Measurements from ENCODE around the gene GATC. TPM values are rescaled to one million over a fixed set of nuclear protein-coding genes. Genes with fewer than 3 reads are reported as not detected.

Gene GATC, protein sequence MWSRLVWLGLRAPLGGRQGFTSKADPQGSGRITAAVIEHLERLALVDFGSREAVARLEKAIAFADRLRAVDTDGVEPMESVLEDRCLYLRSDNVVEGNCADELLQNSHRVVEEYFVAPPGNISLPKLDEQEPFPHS
- total RNA-seq = 12.3 and 13.8 TPM in 2 replicates
- 10.0 TPM for polyA plus RNA-seq (2012)

DNA sequence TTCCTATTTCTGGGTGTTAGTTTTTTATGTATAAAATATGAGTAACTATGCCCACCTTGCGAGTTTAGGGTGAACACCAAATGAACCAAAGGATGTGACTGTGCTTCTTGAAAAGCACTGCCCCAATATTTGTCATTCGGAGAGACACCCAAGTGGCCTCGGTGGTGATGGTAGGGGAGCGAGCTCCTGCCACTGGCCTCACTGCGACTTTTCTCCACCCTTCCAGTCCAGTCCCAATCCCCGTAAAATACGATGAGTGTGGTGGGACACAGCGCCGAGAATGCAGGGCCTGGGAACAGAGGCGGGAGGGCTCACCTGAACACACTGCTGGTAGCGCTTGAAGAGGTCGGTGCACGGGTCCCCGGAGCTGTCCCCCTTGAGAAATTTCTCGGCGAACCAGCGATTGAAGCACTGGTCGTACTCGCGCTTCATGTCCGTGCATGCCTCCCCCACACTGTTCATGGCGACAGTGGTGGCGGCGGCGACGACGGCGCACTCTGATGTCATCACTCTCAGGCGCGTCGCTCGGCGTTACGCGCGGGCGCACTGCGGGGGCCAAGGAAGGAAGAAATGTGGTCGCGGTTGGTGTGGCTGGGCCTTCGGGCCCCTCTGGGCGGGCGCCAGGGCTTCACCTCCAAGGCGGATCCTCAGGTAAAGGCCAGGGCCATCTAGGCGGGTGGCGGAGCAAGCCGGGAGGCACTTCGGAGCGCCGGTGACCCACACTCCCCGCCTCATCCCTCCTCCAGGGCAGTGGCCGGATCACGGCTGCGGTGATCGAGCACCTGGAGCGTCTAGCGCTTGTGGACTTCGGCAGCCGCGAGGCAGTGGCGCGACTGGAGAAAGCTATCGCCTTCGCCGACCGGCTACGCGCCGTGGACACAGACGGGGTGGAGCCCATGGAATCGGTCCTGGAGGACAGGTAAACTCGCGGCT lies at the start of gene GATC, which contains the start of gene TRIAP1:
Gene GATC (plus strand): TSS at position 534 of the 933 bp plus-strand sequence. CDS start 37 bp downstream, at position 571.
Gene TRIAP1 (minus strand): TSS at position 474 of the 933 bp plus-strand sequence. CDS start 12 bp downstream, at position 462.
- DNase-seq (ENCODE audit: low read depth) = peak; percentile 82

- no peak for DNase-seq (ENCODE audit: low read depth)
Observed at GRCh38 chr12:120397824-120398540, 48.3 kb upstream of the GATC start.

GRCh38 chr12:120399531-120399930 lies 46.7 kb upstream of the GATC start:
- DNase-seq (ENCODE audit: low read depth) = no peak

GRCh38 chr12:120402217-120402616 lies 44.0 kb upstream of the GATC start:
- DNase-seq (ENCODE audit: low read depth) = no peak

DNA sequence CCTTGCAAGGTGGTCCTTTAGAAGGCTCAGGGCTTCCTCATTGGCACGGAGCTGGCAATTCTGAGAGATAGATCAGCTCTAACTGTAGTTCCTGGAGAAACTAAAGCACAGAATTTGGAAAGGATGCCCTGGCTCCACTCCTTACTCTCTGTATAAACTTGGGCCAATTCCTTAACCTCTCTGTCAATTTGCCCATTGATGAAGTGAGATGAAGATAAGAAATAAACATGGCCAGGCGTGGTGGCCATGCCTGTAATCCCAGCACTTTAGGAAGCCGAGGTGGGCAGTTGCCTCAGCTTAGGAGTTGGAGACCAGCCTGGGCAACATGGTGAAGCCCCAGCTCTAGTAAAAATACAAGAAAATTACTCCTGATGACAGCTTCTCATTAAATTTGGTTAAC lies 42.4 kb upstream of the GATC start:
- no peak for DNase-seq (ENCODE audit: low read depth)

DNA sequence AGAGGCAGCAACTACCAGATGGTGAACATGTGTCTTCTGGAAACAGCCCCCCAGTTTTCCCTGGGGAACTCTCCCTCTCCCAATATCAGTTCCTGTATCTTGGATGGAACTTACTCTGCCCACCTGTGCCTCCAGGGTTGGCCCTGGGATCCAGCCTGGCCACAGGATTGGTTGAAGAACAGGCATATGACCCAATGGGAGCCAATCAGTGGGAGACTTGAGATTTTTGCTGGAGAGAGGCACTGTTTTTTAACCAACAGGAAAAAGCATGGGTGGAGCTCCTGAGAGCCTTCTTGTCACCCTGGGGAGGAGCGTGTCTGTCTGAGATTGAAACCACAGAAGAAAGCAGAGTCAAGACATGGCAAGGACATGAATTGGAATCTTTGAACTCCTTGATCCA lies 42.0 kb upstream of the GATC start:
- DNase-seq (ENCODE audit: low read depth) = no peak

DNA sequence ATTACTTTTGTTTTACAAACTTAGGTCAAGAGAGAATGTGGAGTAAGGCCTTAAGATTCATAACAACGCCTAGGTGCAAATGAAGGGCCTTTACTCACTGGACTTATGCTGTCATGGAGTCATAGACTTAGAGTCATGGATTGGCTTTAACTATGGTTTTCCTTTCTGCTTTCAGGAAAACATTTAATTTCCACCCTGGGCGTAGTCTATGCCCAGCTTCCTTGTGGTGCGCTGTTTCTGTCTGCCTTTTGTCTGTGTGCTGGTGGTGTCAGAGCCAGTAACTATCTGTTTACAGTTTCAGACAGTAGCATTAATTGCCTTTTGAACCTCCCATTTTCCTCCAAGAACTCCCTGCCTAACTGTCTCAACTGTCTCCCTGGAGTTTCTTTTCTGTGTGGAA lies 40.2 kb upstream of the GATC start:
- DNase-seq (ENCODE audit: low read depth) = no peak

DNA sequence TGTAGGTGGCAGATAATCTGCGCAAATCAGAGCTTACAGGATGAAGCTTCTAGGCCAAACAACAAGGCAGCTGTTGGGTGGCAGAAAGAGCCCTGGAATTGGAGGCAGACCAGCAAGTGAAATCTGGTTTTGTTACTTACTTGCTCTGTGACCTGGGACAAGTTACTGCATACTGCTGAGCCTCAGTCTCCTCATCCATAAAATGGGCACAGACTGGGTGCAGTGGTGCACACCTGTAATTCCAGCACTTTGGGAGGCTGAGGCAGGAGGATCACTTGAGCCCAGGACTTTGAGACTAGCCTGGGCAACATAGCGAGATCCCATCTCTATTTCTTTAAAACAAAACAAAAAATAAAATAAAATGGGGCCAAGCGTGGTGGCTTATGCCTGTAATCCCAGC lies 39.7 kb upstream of the GATC start:
- no peak for DNase-seq (ENCODE audit: low read depth)

DNA sequence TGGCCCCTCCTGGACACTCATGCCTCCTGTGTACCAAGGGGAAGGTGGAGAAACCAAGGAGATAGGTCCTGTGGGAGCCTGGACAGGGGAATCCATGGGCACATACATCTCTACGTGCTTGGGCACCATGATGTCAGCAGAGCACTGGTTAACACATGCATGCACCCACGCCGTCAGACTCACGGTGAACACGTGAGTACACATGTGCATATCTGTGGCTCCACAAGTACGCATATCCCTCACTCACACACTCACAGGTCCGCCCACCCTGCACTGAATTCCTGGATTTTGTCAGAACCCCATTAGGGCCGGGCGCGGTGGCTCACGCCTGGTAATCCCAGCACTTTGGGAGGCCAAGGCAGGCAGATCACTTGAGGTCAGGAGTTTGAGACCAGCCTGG lies 37.5 kb upstream of the GATC start:
- DNase-seq (ENCODE audit: low read depth) = no peak

- no peak for DNase-seq (ENCODE audit: low read depth)
Observed at GRCh38 chr12:120412421-120412820, 33.8 kb upstream of the GATC start.

- DNase-seq (ENCODE audit: low read depth) = no peak
Observed at GRCh38 chr12:120413901-120414695, 32.1 kb upstream of the GATC start.

DNA sequence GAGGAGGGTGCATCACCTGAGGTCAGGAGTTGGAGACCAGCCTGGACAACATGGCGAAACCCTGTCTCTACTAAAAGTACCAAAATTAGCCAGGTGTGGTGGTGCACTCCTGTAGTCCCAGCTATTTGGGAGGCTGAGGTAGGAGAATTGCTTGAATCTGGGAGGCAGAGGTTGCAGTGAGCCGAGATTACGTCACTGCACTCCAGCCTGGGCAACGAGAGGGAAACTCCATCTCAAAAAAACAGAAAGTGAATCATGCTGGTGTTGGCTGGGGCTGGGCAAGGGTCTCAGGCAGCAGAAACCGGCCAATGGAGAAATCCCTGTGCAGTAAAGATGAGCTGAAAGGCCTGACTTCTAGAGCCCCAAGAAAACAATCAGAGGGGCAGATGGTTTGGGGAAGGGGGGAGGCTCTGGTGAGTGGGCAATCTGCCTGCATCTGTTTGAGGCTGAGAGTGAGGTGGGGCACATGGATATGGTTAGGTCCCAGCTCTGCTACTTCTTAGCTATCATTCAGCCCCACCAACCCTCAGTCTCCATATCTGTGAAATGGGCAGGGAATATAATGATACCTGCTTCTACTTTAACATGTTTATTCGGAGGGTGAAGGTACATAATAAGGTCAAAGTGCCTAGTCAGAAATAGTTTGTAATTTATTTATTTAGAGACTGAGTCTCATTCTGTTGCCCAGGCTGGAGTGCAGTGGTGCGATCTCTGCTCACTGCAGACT lies 29.6 kb upstream of the GATC start:
- no peak for DNase-seq (ENCODE audit: low read depth)

DNA sequence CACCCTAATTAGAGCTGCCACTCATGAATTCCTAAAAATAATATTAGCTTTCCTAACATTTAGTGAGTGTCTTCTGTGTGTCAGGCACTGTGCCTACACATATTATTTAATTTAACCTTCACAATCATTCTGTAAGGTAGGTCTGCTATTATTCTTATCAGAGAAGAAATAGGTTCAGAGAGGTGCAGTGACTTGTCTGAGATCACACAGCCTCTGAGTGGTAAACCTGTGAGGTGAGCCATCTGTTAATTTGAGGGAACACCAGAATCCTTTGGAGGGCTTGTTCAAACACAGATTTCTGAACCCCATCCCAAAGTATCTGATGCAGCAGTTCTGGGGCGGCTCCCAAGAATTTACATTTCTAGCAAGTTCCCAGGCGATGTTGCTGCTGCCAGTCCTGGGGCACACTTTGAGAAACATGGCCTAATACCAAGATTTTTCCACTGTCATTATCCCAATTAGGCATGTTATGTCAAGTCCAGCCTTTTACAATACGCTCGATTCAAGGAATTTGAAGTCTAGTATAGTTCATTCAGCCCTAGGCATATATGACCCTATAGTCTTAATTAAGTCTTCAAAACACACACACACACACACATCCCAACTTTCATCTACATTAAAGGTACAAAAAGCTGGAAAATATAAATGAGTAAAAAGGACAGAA lies 28.2 kb upstream of the GATC start:
- DNase-seq (ENCODE audit: low read depth) = no peak

- DNase-seq (ENCODE audit: low read depth) = no peak
Observed at GRCh38 chr12:120421701-120422100, 24.5 kb upstream of the GATC start.

GRCh38 chr12:120422892-120423456 lies 23.3 kb upstream of the GATC start:
- no peak for DNase-seq (ENCODE audit: low read depth)

- DNase-seq (ENCODE audit: low read depth) = no peak
Observed at GRCh38 chr12:120425797-120426196, 20.4 kb upstream of the GATC start.

DNA sequence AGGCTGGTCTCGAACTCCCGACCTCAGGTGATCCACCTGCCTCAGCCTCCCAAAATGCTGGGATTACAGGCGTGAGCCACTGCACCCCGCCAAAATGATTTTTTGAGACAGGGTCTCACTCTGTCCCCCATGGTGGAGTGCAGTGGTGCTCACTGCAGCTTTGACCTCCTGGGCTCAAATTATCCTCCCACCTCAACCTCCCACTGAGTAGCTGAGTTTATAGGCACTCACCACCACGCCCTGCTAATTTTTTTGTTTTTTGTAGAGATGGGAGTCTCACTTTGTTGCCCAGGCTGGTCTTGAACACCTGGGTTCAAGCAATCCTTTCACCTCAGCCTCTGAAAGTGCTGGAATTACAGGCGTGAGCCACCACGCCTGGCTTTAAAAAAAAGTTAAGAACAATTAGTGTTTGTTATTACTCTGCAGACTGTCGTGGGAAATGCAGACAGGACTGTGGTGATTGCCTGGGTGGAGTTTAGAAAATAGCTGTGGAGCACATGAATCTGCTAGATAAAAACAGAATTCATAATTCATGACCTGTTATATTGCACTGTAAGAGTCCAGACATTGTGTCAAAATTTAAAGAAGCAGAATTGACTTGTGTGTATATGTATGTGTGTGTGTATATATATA lies 17.5 kb upstream of the GATC start:
- DNase-seq (ENCODE audit: low read depth) = no peak

- no peak for DNase-seq (ENCODE audit: low read depth)
Observed at GRCh38 chr12:120429368-120429767, 16.9 kb upstream of the GATC start.
